ENCODE results near the gene RNF145. TPM values are rescaled to one million over a fixed set of nuclear protein-coding genes. Genes with fewer than 3 reads are reported as not detected.

The RNF145 gene
- total and polyA plus RNA-seq, 2 of the 13 experiments (the other 11 are each of a cell fraction or from before 2014, with no cell fraction given) = 24.6 TPM

GRCh38 chr5:159208514-159209437, 577 bp downstream of the RNF145 start (continued):
- TF ChIP-seq ARID4A (CRISPR knock-in tag; IDR thresholded peaks at IDR 0.05; ENCODE audit: borderline replicate concordance) (peak; percentile 1; the same call in 1 of the 2 replicates), KMT2A (CRISPR knock-in tag; IDR thresholded peaks at IDR 0.05) (no peak), ZNF574 (CRISPR knock-in tag; IDR thresholded peaks at IDR 0.05) (0 out of 2 replicates have a peak, but pooled peaks have one; percentile 9), ZMAT5 (CRISPR knock-in tag; IDR thresholded peaks at IDR 0.05; ENCODE audit: borderline replicate concordance, low read depth) (no peak), EED (CRISPR knock-in tag; IDR thresholded peaks at IDR 0.05) (0 out of 2 replicates have a peak, but pooled peaks have one; percentile 9), POGK (CRISPR knock-in tag; conservative IDR thresholded peaks at IDR 0.05) (peak; percentile 10; the same call in 1 of the 2 replicates), SNAPC2 (CRISPR knock-in tag; IDR thresholded peaks at IDR 0.05) (no peak), PHF8 (CRISPR knock-in tag; IDR thresholded peaks at IDR 0.05) (peak; percentile 35), SRSF9 (IDR thresholded peaks at IDR 0.05; ENCODE audit: borderline replicate concordance, insufficient read depth, low read depth, low read length, poor library complexity, severe bottlenecking) (no peak), ARNT2 (CRISPR knock-in tag; IDR thresholded peaks at IDR 0.05; ENCODE audit: low read depth) (no peak; the same call in 1 of the 2 replicates), NCOA2 (CRISPR knock-in tag; IDR thresholded peaks at IDR 0.05) (no peak), UBTF (CRISPR knock-in tag; IDR thresholded peaks at IDR 0.05) (peak; percentile 56; the same call in 1 of the 2 replicates), SP2 (CRISPR knock-in tag; IDR thresholded peaks at IDR 0.05) (no peak), ZFP36L2 (CRISPR knock-in tag; IDR thresholded peaks at IDR 0.05) (no peak), RXRB (CRISPR knock-in tag; IDR thresholded peaks at IDR 0.05; ENCODE audit: borderline replicate concordance) (no peak), FOSL1 (CRISPR knock-in tag; IDR thresholded peaks at IDR 0.05; ENCODE audit: borderline replicate concordance) (no peak)

Measured in HepG2 (cell line).